ENCODE measurements around the gene ZBTB7C.
A peak's percentile ranks its signal among the peaks of the same experiment; 100 is the strongest.

ZBTB7C gene

GRCh38 chr18:48164701-48165100, 244.5 kb downstream of the ZBTB7C start:
- Histone ChIP-seq H3K27me3 (ENCODE audit: control insufficient read depth in 5 of 5, insufficient read depth in 4 of 5, low read length in 5 of 5) (no peaks in the 10 kb centered on the region), H3K4me1 (ENCODE audit: control insufficient read depth in 5 of 5, insufficient read depth in 5 of 5, low read length in 5 of 5) (peaks cover 7 to 57% (median 34%) of the 10 kb centered on the region in 5 donors), H3K9me3 (ENCODE audit: control insufficient read depth in 5 of 5, low read length in 5 of 5) (no peaks in the 10 kb centered on the region)

GRCh38 chr18:48164116-48164515, 245.1 kb downstream of the ZBTB7C start:
- Histone ChIP-seq H3K4me3 (ENCODE audit: low read depth in 1 of 5, low read length in 5 of 5) (no peak overlapping the region), H3K9ac (ENCODE audit: low read length in 5 of 5) (no peak overlapping the region), H3K27me3 (ENCODE audit: control insufficient read depth in 5 of 5, insufficient read depth in 4 of 5, low read length in 5 of 5) (no peaks in the 10 kb centered on the region), H3K4me1 (ENCODE audit: control insufficient read depth in 5 of 5, insufficient read depth in 5 of 5, low read length in 5 of 5) (peaks cover 7 to 57% (median 34%) of the 10 kb centered on the region in 5 donors), H3K9me3 (ENCODE audit: control insufficient read depth in 5 of 5, low read length in 5 of 5) (no peaks in the 10 kb centered on the region), H3K36me3 (ENCODE audit: control insufficient read depth in 5 of 5, insufficient read depth in 5 of 5, low read length in 5 of 5) (no peaks in the 10 kb centered on the region), H3K27ac (ENCODE audit: low read depth, low read length) (no peak overlapping the region)

More at GRCh38 chr18:48164701-48165100, 244.5 kb downstream of the ZBTB7C start:
- Histone ChIP-seq H3K36me3 (ENCODE audit: control insufficient read depth in 5 of 5, insufficient read depth in 5 of 5, low read length in 5 of 5) (no peaks in the 10 kb centered on the region), H3K9ac (ENCODE audit: low read length in 5 of 5) (no peak overlapping the region), H3K4me3 (ENCODE audit: low read depth in 1 of 5, low read length in 5 of 5) (no peak overlapping the region), H3K27ac (ENCODE audit: low read depth, low read length) (no peak overlapping the region)

GRCh38 chr18:48163738-48164115, 245.5 kb downstream of the ZBTB7C start:
- H3K9ac ChIP-seq (ENCODE audit: low read length in 5 of 5), result no peak overlapping the region
- no peaks in the 10 kb centered on the region for H3K27me3 ChIP-seq (ENCODE audit: control insufficient read depth in 5 of 5, insufficient read depth in 4 of 5, low read length in 5 of 5)
- no peaks in the 10 kb centered on the region for H3K36me3 ChIP-seq (ENCODE audit: control insufficient read depth in 5 of 5, insufficient read depth in 5 of 5, low read length in 5 of 5)
- no peak overlapping the region for H3K27ac ChIP-seq (ENCODE audit: low read depth, low read length)
- H3K9me3 ChIP-seq (ENCODE audit: control insufficient read depth in 5 of 5, low read length in 5 of 5), result no peaks in the 10 kb centered on the region
- H3K4me1 ChIP-seq (ENCODE audit: control insufficient read depth in 5 of 5, insufficient read depth in 5 of 5, low read length in 5 of 5), result peaks cover 7 to 57% (median 34%) of the 10 kb centered on the region in 5 donors
- no peak overlapping the region for H3K4me3 ChIP-seq (ENCODE audit: low read depth in 1 of 5, low read length in 5 of 5)

DNA sequence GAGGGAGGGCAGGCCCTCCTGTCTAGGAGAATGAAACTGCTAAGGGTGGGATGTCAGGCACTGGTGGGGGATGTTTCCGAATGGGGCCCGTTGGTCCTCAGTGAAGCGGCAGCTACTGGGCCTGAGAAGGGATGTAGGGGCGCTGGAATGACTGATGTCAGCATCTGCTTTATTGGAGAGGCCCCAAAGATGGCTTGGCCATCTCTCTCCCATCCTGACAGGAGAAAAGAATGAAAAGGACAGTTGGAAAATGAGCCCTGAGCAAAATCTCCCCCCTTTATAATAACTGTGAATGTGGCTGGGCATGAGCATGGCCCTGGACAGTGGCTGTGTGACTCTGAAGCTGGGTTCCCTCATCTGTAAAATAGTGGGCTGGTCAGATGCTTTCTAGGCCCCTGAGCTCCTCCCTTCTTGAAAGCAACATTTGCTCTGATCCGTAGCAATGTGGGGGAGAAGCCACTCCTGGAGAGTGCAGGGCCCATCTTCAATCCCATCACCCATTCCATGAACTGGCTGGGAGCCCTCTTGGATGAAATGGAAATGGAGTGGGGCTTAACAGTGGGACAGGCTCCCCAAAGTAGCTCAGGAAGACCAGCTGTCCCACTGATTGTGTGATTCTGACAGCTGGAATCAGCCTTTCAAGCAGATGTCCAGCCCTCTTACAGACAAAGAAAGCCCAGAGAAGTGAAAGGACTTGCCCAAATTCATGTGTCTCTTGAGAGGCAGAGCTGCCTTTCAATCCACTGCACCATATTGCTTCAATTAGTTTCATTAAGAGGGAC, 246.0 kb downstream of the ZBTB7C start:
- no peak overlapping the region for H3K4me3 ChIP-seq (ENCODE audit: low read depth in 1 of 5, low read length in 5 of 5)
- H3K27ac ChIP-seq (ENCODE audit: low read depth, low read length), result no peak overlapping the region
- H3K27me3 ChIP-seq (ENCODE audit: control insufficient read depth in 5 of 5, insufficient read depth in 4 of 5, low read length in 5 of 5), result no peaks in the 10 kb centered on the region
- no peaks in the 10 kb centered on the region for H3K9me3 ChIP-seq (ENCODE audit: control insufficient read depth in 5 of 5, low read length in 5 of 5)
- no peaks in the 10 kb centered on the region for H3K36me3 ChIP-seq (ENCODE audit: control insufficient read depth in 5 of 5, insufficient read depth in 5 of 5, low read length in 5 of 5)
- no peak overlapping the region for H3K9ac ChIP-seq (ENCODE audit: low read length in 5 of 5)
- H3K4me1 ChIP-seq (ENCODE audit: control insufficient read depth in 5 of 5, insufficient read depth in 5 of 5, low read length in 5 of 5), result peaks cover 7 to 57% (median 34%) of the 10 kb centered on the region in 5 donors

- no peaks in the 10 kb centered on the region for H3K9me3 ChIP-seq (ENCODE audit: control insufficient read depth in 5 of 5, low read length in 5 of 5)
- H3K27me3 ChIP-seq (ENCODE audit: control insufficient read depth in 5 of 5, insufficient read depth in 4 of 5, low read length in 5 of 5), result no peaks in the 10 kb centered on the region
- peaks cover 7 to 47% (median 23%) of the 10 kb centered on the region in 5 donors for H3K4me1 ChIP-seq (ENCODE audit: control insufficient read depth in 5 of 5, insufficient read depth in 5 of 5, low read length in 5 of 5)
- peak overlapping the region; percentile 50 for H3K27ac ChIP-seq (ENCODE audit: low read depth, low read length)
- peak overlapping the region; percentile 43 to 73 (median 63) for H3K4me3 ChIP-seq (ENCODE audit: low read depth in 1 of 5, low read length in 5 of 5)
- H3K36me3 ChIP-seq (ENCODE audit: control insufficient read depth in 5 of 5, insufficient read depth in 5 of 5, low read length in 5 of 5), result no peaks in the 10 kb centered on the region
- H3K9ac ChIP-seq (ENCODE audit: low read length in 5 of 5), result peak overlapping the region in 4 of 5 donors; percentile 26 to 71 (median 66)
These were observed 247.1 kb downstream of the ZBTB7C start for GRCh38 chr18:48161911-48162698.

DNA sequence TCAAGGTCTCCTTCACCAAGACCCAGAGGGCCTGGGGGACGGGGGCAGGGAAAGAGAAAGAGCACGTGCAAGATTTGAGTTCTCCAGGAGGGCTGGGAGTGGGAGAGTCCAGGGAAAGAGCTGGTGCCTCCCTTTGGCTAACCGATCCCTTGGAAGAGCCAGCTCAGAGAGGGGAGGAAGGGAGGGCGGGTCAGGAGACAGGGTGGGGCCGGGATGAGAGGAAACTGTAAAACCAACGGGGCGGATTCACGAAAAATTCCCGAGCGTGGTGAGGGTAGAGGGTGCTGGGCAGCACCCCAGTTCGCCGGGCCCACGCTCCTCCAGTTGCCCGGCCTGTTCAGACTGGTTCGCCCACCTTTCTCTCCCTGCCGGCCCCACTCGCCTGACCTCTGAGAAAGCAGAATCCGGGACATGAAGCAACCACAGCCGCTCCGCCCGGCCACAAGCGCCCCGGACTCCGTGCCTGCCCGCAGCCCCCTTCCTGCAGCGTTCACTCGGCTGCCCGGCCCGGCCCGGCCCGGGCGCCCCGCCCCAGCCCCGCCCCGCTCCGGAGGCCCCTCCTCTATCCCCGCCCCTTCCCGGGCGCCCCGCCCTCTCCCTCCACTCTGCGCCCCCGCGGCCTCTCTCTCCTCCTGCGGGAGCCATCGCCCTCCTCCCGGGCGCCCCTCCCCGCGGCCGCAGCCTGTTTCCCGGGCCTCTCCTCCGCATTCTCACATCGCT, 247.8 kb downstream of the ZBTB7C start:
- H3K9me3 ChIP-seq (ENCODE audit: control insufficient read depth in 5 of 5, low read length in 5 of 5), result no peaks in the 10 kb centered on the region
- peak overlapping the region; percentile 51 to 73 (median 65) for H3K4me3 ChIP-seq (ENCODE audit: low read depth in 1 of 5, low read length in 5 of 5)
- peak overlapping the region in 3 of 5 donors; percentile 64 to 73 (median 70) for H3K9ac ChIP-seq (ENCODE audit: low read length in 5 of 5)
- H3K27me3 ChIP-seq (ENCODE audit: control insufficient read depth in 5 of 5, insufficient read depth in 4 of 5, low read length in 5 of 5), result no peaks in the 10 kb centered on the region
- peak overlapping the region; percentile 50 for H3K27ac ChIP-seq (ENCODE audit: low read depth, low read length)
- H3K4me1 ChIP-seq (ENCODE audit: control insufficient read depth in 5 of 5, insufficient read depth in 5 of 5, low read length in 5 of 5), result peaks cover 2 to 40% (median 16%) of the 10 kb centered on the region in 5 donors
- no peaks in the 10 kb centered on the region for H3K36me3 ChIP-seq (ENCODE audit: control insufficient read depth in 5 of 5, insufficient read depth in 5 of 5, low read length in 5 of 5)

GRCh38 chr18:48160622-48161021, 248.6 kb downstream of the ZBTB7C start:
- H3K27ac ChIP-seq (ENCODE audit: low read depth, low read length), result peak overlapping the region; percentile 50
- no peaks in the 10 kb centered on the region for H3K27me3 ChIP-seq (ENCODE audit: control insufficient read depth in 5 of 5, insufficient read depth in 4 of 5, low read length in 5 of 5)
- peak overlapping the region in 1 of 5 donors; percentile 73 for H3K4me3 ChIP-seq (ENCODE audit: low read depth in 1 of 5, low read length in 5 of 5)
- peak overlapping the region in 1 of 5 donors; percentile 14 for H3K9ac ChIP-seq (ENCODE audit: low read length in 5 of 5)
- no peaks in the 10 kb centered on the region for H3K9me3 ChIP-seq (ENCODE audit: control insufficient read depth in 5 of 5, low read length in 5 of 5)
- peaks cover 2 to 32% (median 13%) of the 10 kb centered on the region in 5 donors for H3K4me1 ChIP-seq (ENCODE audit: control insufficient read depth in 5 of 5, insufficient read depth in 5 of 5, low read length in 5 of 5)
- H3K36me3 ChIP-seq (ENCODE audit: control insufficient read depth in 5 of 5, insufficient read depth in 5 of 5, low read length in 5 of 5), result no peaks in the 10 kb centered on the region

- Histone ChIP-seq H3K27me3 (ENCODE audit: control insufficient read depth in 5 of 5, insufficient read depth in 4 of 5, low read length in 5 of 5) (no peaks in the 10 kb centered on the region), H3K36me3 (ENCODE audit: control insufficient read depth in 5 of 5, insufficient read depth in 5 of 5, low read length in 5 of 5) (no peaks in the 10 kb centered on the region), H3K4me3 (ENCODE audit: low read depth in 1 of 5, low read length in 5 of 5) (no peak overlapping the region), H3K4me1 (ENCODE audit: control insufficient read depth in 5 of 5, insufficient read depth in 5 of 5, low read length in 5 of 5) (peaks cover 2 to 24% (median 16%) of the 10 kb centered on the region in 5 donors), H3K27ac (ENCODE audit: low read depth, low read length) (no peak overlapping the region), H3K9me3 (ENCODE audit: control insufficient read depth in 5 of 5, low read length in 5 of 5) (no peaks in the 10 kb centered on the region), H3K9ac (ENCODE audit: low read length in 5 of 5) (no peak overlapping the region)
These were observed 249.4 kb downstream of the ZBTB7C start for GRCh38 chr18:48159816-48160215.

DNA sequence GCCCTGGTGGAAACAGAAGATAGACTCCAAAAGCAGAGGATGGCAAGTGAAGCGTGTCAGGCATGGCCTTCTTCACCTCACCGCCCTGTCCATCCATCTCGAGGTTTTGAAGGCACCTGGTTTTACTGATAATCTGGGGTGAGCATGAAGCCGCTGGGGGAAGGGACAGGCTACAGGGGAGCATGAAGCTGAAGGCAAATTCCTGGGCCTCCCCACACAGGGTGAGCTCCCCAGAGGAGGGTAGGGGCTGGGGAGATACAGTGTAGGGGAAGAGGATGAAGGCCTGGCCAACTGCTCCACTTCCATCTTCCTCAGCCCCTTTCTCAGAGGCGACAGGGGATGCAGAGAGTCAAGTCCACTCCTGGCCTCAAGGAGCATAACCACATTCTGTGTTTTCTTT, 250.5 kb downstream of the ZBTB7C start:
- H3K27ac ChIP-seq (ENCODE audit: low read depth, low read length), result no peak overlapping the region
- no peaks in the 10 kb centered on the region for H3K9me3 ChIP-seq (ENCODE audit: control insufficient read depth in 5 of 5, low read length in 5 of 5)
- no peak overlapping the region for H3K9ac ChIP-seq (ENCODE audit: low read length in 5 of 5)
- no peaks in the 10 kb centered on the region for H3K27me3 ChIP-seq (ENCODE audit: control insufficient read depth in 5 of 5, insufficient read depth in 4 of 5, low read length in 5 of 5)
- H3K36me3 ChIP-seq (ENCODE audit: control insufficient read depth in 5 of 5, insufficient read depth in 5 of 5, low read length in 5 of 5), result no peaks in the 10 kb centered on the region
- H3K4me3 ChIP-seq (ENCODE audit: low read depth in 1 of 5, low read length in 5 of 5), result no peak overlapping the region
- H3K4me1 ChIP-seq (ENCODE audit: control insufficient read depth in 5 of 5, insufficient read depth in 5 of 5, low read length in 5 of 5), result peaks cover 2 to 26% (median 18%) of the 10 kb centered on the region in 5 donors
